AG08395 (cell line): Measurements from ENCODE around the gene SPATS2L.
A peak's percentile ranks its signal among the peaks of the same experiment; 100 is the strongest.

Source experiments
- DNase-seq: peaks from one replicate; pipeline ENCODE4 v3.0.0; 2012; ENCODE audit warnings: mixed read lengths, low spot score

SPATS2L gene

GRCh38 chr2:200306196-200306930, at the start of gene SPATS2L:
Gene SPATS2L (plus strand): TSS chr2:200306693. CDS start chr2:200389245, 82,552 bp downstream.
- peak; percentile 72 for DNase-seq

GRCh38 chr2:200257570-200257969, 48.9 kb upstream of the SPATS2L start:
- DNase-seq: no peak

- DNase-seq: no peak
Observed at GRCh38 chr2:200258081-200258480, 48.4 kb upstream of the SPATS2L start.

- no peak for DNase-seq
Observed at GRCh38 chr2:200258881-200259576, 47.5 kb upstream of the SPATS2L start.

- DNase-seq: no peak
Observed at GRCh38 chr2:200259577-200259957, 46.9 kb upstream of the SPATS2L start.

GRCh38 chr2:200262047-200262446, 44.4 kb upstream of the SPATS2L start:
- DNase-seq: no peak

GRCh38 chr2:200263279-200263678, 43.2 kb upstream of the SPATS2L start:
- DNase-seq: no peak

GRCh38 chr2:200264631-200265030, 41.9 kb upstream of the SPATS2L start:
- no peak for DNase-seq

GRCh38 chr2:200266406-200266805, 40.1 kb upstream of the SPATS2L start:
- DNase-seq: peak; percentile 6

- no peak for DNase-seq
Observed at GRCh38 chr2:200267350-200267749, 39.1 kb upstream of the SPATS2L start.

- DNase-seq: no peak
Observed at GRCh38 chr2:200270732-200271131, 35.8 kb upstream of the SPATS2L start.

- no peak for DNase-seq
Observed at GRCh38 chr2:200272320-200272719, 34.2 kb upstream of the SPATS2L start.

GRCh38 chr2:200274116-200275075, 32.1 kb upstream of the SPATS2L start:
- DNase-seq: no peak

GRCh38 chr2:200275295-200276013, 31.0 kb upstream of the SPATS2L start:
- peak; percentile 7 for DNase-seq

- DNase-seq: no peak
Observed at GRCh38 chr2:200276472-200276871, 30.0 kb upstream of the SPATS2L start.

- no peak for DNase-seq
Observed at GRCh38 chr2:200278694-200279316, 27.7 kb upstream of the SPATS2L start.

GRCh38 chr2:200279857-200280256, 26.6 kb upstream of the SPATS2L start:
- DNase-seq: no peak

GRCh38 chr2:200286578-200286977, 19.9 kb upstream of the SPATS2L start:
- DNase-seq: no peak

GRCh38 chr2:200288670-200289429, 17.6 kb upstream of the SPATS2L start:
- DNase-seq: peak; percentile 81

- no peak for DNase-seq
Observed at GRCh38 chr2:200296118-200296517, 10.4 kb upstream of the SPATS2L start.
